Measurements from ENCODE around the gene ZNF609. TPM values are rescaled to one million over a fixed set of nuclear protein-coding genes. Genes with fewer than 3 reads are reported as not detected.

ZNF609 gene
- total and polyA plus RNA-seq, 2 experiments from 2014 or later = 12.5 to 23.0 TPM

- TF ChIP-seq EZH2phosphoT487 (IDR thresholded peaks at IDR 0.05; ENCODE audit: low read depth, severe bottlenecking, unreplicated experiment) (no peak), CTCF (IDR thresholded peaks at IDR 0.05; ENCODE audit: poor library complexity) (no peak), EZH2 (IDR thresholded peaks at IDR 0.05; ENCODE audit: borderline replicate concordance) (no peak)
These were observed 6.7 kb upstream of the ZNF609 start for GRCh38 chr15:64453689-64454037.

GRCh38 chr15:64454282-64454681, 6.1 kb upstream of the ZNF609 start:
- H3K4me1 ChIP-seq (ENCODE audit: insufficient read depth) = peaks cover 36% of the 10 kb centered on the region
- H3K4me2 ChIP-seq = no peak overlapping the region
- H3K9me3 ChIP-seq (ENCODE audit: low read depth) = no peaks in the 10 kb centered on the region
- no peaks in the 10 kb centered on the region for H3K9me2 ChIP-seq (replicated peaks; ENCODE audit: insufficient read depth)
- no peaks in the 10 kb centered on the region for H3K79me2 ChIP-seq
- H2AFZ ChIP-seq = no peak overlapping the region
- TF ChIP-seq EZH2phosphoT487 (IDR thresholded peaks at IDR 0.05; ENCODE audit: low read depth, severe bottlenecking, unreplicated experiment) (no peak), CTCF (IDR thresholded peaks at IDR 0.05; ENCODE audit: poor library complexity) (no peak), EZH2 (IDR thresholded peaks at IDR 0.05; ENCODE audit: borderline replicate concordance) (no peak)
- no peak for DNase-seq (ENCODE audit: low spot score)
- no peaks in the 10 kb centered on the region for H3K27me3 ChIP-seq
- no peak overlapping the region for H3K4me3 ChIP-seq
- no peak overlapping the region for H3K27ac ChIP-seq
- H3K36me3 ChIP-seq (replicated peaks; ENCODE audit: insufficient read depth, low read depth) = no peaks in the 10 kb centered on the region
- H4K20me1 ChIP-seq (ENCODE audit: insufficient read depth, poor library complexity, severe bottlenecking) = no peaks in the 10 kb centered on the region

More at GRCh38 chr15:64453689-64454037, 6.7 kb upstream of the ZNF609 start:
- H3K27ac ChIP-seq = no peak overlapping the region
- no peaks in the 10 kb centered on the region for H4K20me1 ChIP-seq (ENCODE audit: insufficient read depth, poor library complexity, severe bottlenecking)
- no peaks in the 10 kb centered on the region for H3K9me3 ChIP-seq (ENCODE audit: low read depth)
- no peak overlapping the region for H3K4me3 ChIP-seq
- WGBS (ENCODE audit: low lambda C conversion rate, missing lambda C conversion rate) = 93% methylated on average over 1 of the region's 1 CpG
- H2AFZ ChIP-seq = no peak overlapping the region
- H3K27me3 ChIP-seq = no peaks in the 10 kb centered on the region
- no peak for DNase-seq (ENCODE audit: low spot score)
- H3K36me3 ChIP-seq (replicated peaks; ENCODE audit: insufficient read depth, low read depth) = no peaks in the 10 kb centered on the region
- no peak overlapping the region for H3K4me2 ChIP-seq
- peaks cover 30% of the 10 kb centered on the region for H3K4me1 ChIP-seq (ENCODE audit: insufficient read depth)
- H3K9me2 ChIP-seq (replicated peaks; ENCODE audit: insufficient read depth) = no peaks in the 10 kb centered on the region
- H3K79me2 ChIP-seq = no peaks in the 10 kb centered on the region

- DNase-seq (ENCODE audit: low spot score) = no peak
- no peak for TF ChIP-seq CTCF (IDR thresholded peaks at IDR 0.05; ENCODE audit: poor library complexity)
- TF ChIP-seq EZH2 (IDR thresholded peaks at IDR 0.05; ENCODE audit: borderline replicate concordance) = no peak
- no peak for TF ChIP-seq EZH2phosphoT487 (IDR thresholded peaks at IDR 0.05; ENCODE audit: low read depth, severe bottlenecking, unreplicated experiment)
- no peaks in the 10 kb centered on the region for H3K36me3 ChIP-seq (replicated peaks; ENCODE audit: insufficient read depth, low read depth)
- H3K9me3 ChIP-seq (ENCODE audit: low read depth) = no peaks in the 10 kb centered on the region
- no peaks in the 10 kb centered on the region for H3K27me3 ChIP-seq
- H3K4me3 ChIP-seq = no peak overlapping the region
- no peaks in the 10 kb centered on the region for H3K79me2 ChIP-seq
- H3K4me2 ChIP-seq = peak overlapping the region; percentile 53
- peak overlapping the region; percentile 71 for H3K27ac ChIP-seq
- no peaks in the 10 kb centered on the region for H4K20me1 ChIP-seq (ENCODE audit: insufficient read depth, poor library complexity, severe bottlenecking)
- no peak overlapping the region for H2AFZ ChIP-seq
- no peaks in the 10 kb centered on the region for H3K9me2 ChIP-seq (replicated peaks; ENCODE audit: insufficient read depth)
- peaks cover 41% of the 10 kb centered on the region for H3K4me1 ChIP-seq (ENCODE audit: insufficient read depth)
- WGBS (ENCODE audit: low lambda C conversion rate, missing lambda C conversion rate) = 71% methylated on average over 3 of the region's 3 CpGs
These were observed 4.4 kb upstream of the ZNF609 start for GRCh38 chr15:64455961-64456371.

- peaks cover 1% of the 10 kb centered on the region for H3K79me2 ChIP-seq
- WGBS (ENCODE audit: low lambda C conversion rate, missing lambda C conversion rate) = 10% methylated on average over 1 of the region's 1 CpG
- H3K4me1 ChIP-seq (ENCODE audit: insufficient read depth) = peaks cover 42% of the 10 kb centered on the region
These were observed 3.7 kb upstream of the ZNF609 start for GRCh38 chr15:64456634-64457108.

More at GRCh38 chr15:64456634-64457108, 3.7 kb upstream of the ZNF609 start:
- H3K4me2 ChIP-seq = peak overlapping the region; percentile 53
- no peaks in the 10 kb centered on the region for H3K27me3 ChIP-seq
- no peaks in the 10 kb centered on the region for H3K36me3 ChIP-seq (replicated peaks; ENCODE audit: insufficient read depth, low read depth)
- peak; percentile 27 for DNase-seq (ENCODE audit: low spot score)
- no peaks in the 10 kb centered on the region for H3K9me3 ChIP-seq (ENCODE audit: low read depth)
- peak overlapping the region; percentile 71 for H3K27ac ChIP-seq
- H2AFZ ChIP-seq = no peak overlapping the region
- no peak overlapping the region for H3K4me3 ChIP-seq
- H4K20me1 ChIP-seq (ENCODE audit: insufficient read depth, poor library complexity, severe bottlenecking) = peaks cover 2% of the 10 kb centered on the region
- TF ChIP-seq EZH2 (IDR thresholded peaks at IDR 0.05; ENCODE audit: borderline replicate concordance) (no peak), CTCF (IDR thresholded peaks at IDR 0.05; ENCODE audit: poor library complexity) (no peak), EZH2phosphoT487 (IDR thresholded peaks at IDR 0.05; ENCODE audit: low read depth, severe bottlenecking, unreplicated experiment) (no peak)
- no peaks in the 10 kb centered on the region for H3K9me2 ChIP-seq (replicated peaks; ENCODE audit: insufficient read depth)
